Calu3 (cell line): Measurements from ENCODE around the gene RFX7. TPM values are rescaled to one million over a fixed set of nuclear protein-coding genes. Genes with fewer than 3 reads are reported as not detected.
A peak's percentile ranks its signal among the peaks of the same experiment; 100 is the strongest.

Experiments
- BruUV-seq: library from RNA; stranded (reverse); fragments of 400-500 nt; replicated peaks from 2 replicates; lab custom pipeline; 2021; lab: Mats Ljungman, UMichigan
- CTCF ChIA-PET: fragments of 300-600 bp; sonication (Branson Sonifier 250); formaldehyde crosslinking; loops from one replicate; lab custom pipeline; 2022; ENCODE audit warnings: antibody characterized with exemption; lab: Charles Lee
- DNase-seq: peaks from one replicate; pipeline ENCODE4 v3.0.0; 2022
- H3K27ac Mint-ChIP-seq: one replicate; pipeline ENCODE4 v1.8.0; 2022; ENCODE audit warnings: mixed read lengths; ENCODE audit not compliant: unreplicated experiment
- H3K27me3 Mint-ChIP-seq: one replicate; pipeline ENCODE4 v1.8.0; 2022; ENCODE audit warnings: mixed read lengths; ENCODE audit not compliant: unreplicated experiment
- H3K36me3 Mint-ChIP-seq: one replicate; pipeline ENCODE4 v1.8.0; 2022; ENCODE audit warnings: mild to moderate bottlenecking, moderate library complexity, mixed read lengths; ENCODE audit not compliant: insufficient read depth, unreplicated experiment
- H3K4me1 Mint-ChIP-seq: one replicate; pipeline ENCODE4 v1.8.0; 2022; ENCODE audit warnings: mild to moderate bottlenecking, low read depth, mixed read lengths; ENCODE audit not compliant: unreplicated experiment
- H3K4me3 Mint-ChIP-seq: one replicate; pipeline ENCODE4 v1.8.0; 2022; ENCODE audit warnings: mild to moderate bottlenecking, low read depth, moderate library complexity, mixed read lengths; ENCODE audit not compliant: unreplicated experiment
- H3K9me3 Mint-ChIP-seq: one replicate; pipeline ENCODE4 v1.8.0; 2022; ENCODE audit warnings: low read depth, mixed read lengths; ENCODE audit not compliant: unreplicated experiment
- intact Hi-C: fragments of 100-400 bp; cut with micrococcal nuclease; formaldehyde crosslinking; loops from one replicate; pipeline ENCODE4 v1.10.0; 2022; ENCODE audit not compliant: unreplicated experiment
- total RNA-seq: library from RNA; stranded (reverse); gene quantifications from 2 replicates; pipeline ENCODE4 v1.2.3, GENCODE V29; 2022
- TF ChIP-seq, protein P1 (sequence below): fragments of 200-600 bp; IDR thresholded peaks from one replicate; pipeline ENCODE4 v1.8.0; 2022; ENCODE audit warnings: antibody characterized with exemption; ENCODE audit not compliant: unreplicated experiment

RFX7 gene
- total RNA-seq, 1 experiment from 2014 or later: 31.4 TPM

DNA sequence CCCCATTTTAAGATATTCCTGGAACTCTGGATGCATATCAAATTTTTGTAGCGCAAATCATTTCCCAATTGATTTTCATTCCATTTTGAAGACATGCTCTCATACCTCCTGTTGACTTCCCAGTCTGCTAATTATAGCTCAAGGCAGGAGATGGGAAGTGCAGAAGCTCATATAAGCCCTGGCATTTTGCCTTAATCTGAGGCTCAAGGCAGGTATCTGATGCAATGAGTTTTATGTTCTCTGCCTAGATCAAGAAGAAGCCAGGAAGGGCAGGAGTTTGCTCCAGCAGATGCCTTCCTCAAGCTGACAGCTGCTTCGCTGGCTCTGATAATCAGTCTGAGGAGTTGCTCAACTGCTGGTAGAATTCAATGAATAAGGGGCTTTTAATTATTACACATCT lies 184.7 kb downstream of the RFX7 start:
- CTCF ChIA-PET: no interaction called here
- H3K4me3 Mint-ChIP-seq: no peak overlapping the region
- BruUV-seq: no TSS peak
- H3K9me3 Mint-ChIP-seq: no peaks in the 10 kb centered on the region
- no peak overlapping the region for H3K27ac Mint-ChIP-seq
- H3K27me3 Mint-ChIP-seq: no peaks in the 10 kb centered on the region
- TF ChIP-seq, protein P1, sequence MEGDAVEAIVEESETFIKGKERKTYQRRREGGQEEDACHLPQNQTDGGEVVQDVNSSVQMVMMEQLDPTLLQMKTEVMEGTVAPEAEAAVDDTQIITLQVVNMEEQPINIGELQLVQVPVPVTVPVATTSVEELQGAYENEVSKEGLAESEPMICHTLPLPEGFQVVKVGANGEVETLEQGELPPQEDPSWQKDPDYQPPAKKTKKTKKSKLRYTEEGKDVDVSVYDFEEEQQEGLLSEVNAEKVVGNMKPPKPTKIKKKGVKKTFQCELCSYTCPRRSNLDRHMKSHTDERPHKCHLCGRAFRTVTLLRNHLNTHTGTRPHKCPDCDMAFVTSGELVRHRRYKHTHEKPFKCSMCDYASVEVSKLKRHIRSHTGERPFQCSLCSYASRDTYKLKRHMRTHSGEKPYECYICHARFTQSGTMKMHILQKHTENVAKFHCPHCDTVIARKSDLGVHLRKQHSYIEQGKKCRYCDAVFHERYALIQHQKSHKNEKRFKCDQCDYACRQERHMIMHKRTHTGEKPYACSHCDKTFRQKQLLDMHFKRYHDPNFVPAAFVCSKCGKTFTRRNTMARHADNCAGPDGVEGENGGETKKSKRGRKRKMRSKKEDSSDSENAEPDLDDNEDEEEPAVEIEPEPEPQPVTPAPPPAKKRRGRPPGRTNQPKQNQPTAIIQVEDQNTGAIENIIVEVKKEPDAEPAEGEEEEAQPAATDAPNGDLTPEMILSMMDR: no peak
- H3K36me3 Mint-ChIP-seq: no peaks in the 10 kb centered on the region
- intact Hi-C loops: no loop called here
- H3K4me1 Mint-ChIP-seq: peaks cover 34% of the 10 kb centered on the region
- no peak for DNase-seq

DNA sequence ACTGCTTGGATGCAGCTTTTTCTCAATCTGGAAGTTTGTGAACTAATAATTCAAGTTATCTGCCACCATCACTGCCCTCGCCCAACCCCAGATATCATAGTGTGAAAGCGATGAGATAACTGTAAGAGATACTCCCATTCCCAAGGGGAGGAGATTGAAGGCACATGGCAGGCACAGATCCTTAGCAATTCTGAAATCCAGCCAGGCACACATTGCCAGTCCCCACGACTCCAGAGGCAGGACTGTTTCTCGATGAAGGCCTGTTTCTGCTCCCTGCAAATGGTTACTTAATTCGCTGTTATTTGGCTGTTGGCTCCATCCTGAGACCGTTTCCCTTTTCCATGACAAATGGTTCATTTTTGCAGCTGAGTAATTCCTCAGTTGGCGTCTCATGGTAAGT lies 187.1 kb downstream of the RFX7 start:
- Mint-ChIP-seq H3K9me3 (no peaks in the 10 kb centered on the region), H3K4me1 (peaks cover 30% of the 10 kb centered on the region), H3K27me3 (no peaks in the 10 kb centered on the region), H3K36me3 (no peaks in the 10 kb centered on the region), H3K27ac (no peak overlapping the region), H3K4me3 (no peak overlapping the region)
- DNase-seq: no peak
- TF ChIP-seq, protein P1: no peak
- intact Hi-C loops: no loop called here
- CTCF ChIA-PET: interaction anchor here (0.6 kb wide), 1 partner anchor 55 kb away, joined by 8 read pairs; no protein-coding TSS in a partner anchor
- BruUV-seq: no TSS peak

DNA sequence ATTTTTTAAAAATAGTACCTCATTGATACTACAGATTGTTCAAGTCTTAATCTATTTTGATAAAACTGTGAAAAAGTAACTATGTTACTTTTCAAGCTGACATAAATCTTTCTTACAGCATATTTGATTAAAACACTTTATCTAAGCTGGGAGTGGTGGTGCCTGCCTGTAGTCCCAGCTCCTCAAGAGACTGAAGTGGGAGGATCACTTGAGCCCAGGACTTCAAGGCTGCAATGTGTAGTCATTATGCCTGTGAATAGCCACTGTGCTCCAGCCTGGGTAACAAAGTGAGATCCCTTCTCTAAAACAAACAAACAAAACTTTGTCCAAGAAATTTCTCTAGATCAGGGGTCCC lies 190.7 kb downstream of the RFX7 start:
- Mint-ChIP-seq H3K4me3 (no peak overlapping the region), H3K27ac (peak overlapping the region; percentile 70), H3K9me3 (no peaks in the 10 kb centered on the region), H3K36me3 (no peaks in the 10 kb centered on the region), H3K4me1 (peaks cover 29% of the 10 kb centered on the region), H3K27me3 (no peaks in the 10 kb centered on the region)
- DNase-seq: no peak
- intact Hi-C loops: loop anchor here (2.0 to 5.0 kb wide), 2 partner anchors 36 to 62 kb away; no protein-coding TSS in a partner anchor
- TF ChIP-seq, protein P1: peak; percentile 13
- no TSS peak for BruUV-seq
- CTCF ChIA-PET: interaction anchor here (0.6 to 1.3 kb wide), 3 partner anchors 11 to 206 kb away, joined by 3 read pairs; no protein-coding TSS in a partner anchor

DNA sequence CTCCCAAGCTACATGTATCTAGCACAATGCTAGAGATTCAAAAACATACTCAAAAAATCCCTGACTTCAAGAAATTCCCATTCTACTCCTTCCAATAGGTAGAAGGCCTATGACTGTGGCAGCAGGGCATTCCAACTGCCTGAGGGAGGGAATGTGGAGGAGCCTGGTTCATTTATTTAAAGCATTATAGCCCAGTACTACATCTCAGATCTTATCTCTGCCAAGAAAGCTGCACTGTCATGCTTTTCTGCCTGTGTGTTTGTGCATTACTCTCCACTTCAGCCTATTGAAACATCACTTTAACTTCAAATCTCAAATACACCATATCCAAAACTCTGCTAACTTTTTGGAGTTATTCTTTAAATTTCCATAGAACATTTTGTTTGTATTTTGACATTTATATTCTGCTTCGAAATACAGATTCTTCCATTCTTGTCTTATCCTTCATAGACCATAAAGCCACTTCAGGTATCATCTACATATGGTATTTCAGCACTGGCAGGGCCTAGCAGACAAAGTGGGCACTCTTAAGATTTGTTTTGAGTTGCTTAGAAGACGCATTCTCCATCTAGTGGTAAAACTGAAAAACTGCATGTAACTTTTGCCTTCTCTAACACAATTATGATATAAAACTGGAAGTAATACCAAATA lies 191.2 kb downstream of the RFX7 start:
- TF ChIP-seq, protein P1: peak; percentile 57
- DNase-seq: no peak
- CTCF ChIA-PET: interaction anchor here (1.1 kb wide), 1 partner anchor 63 kb away, joined by 3 read pairs; no protein-coding TSS in a partner anchor
- BruUV-seq: no TSS peak
- peaks cover 2% of the 10 kb centered on the region for H3K9me3 Mint-ChIP-seq
- peaks cover 35% of the 10 kb centered on the region for H3K4me1 Mint-ChIP-seq
- intact Hi-C loops: loop anchor here (2.0 to 5.0 kb wide), 2 partner anchors 35 to 62 kb away; no protein-coding TSS in a partner anchor
- H3K4me3 Mint-ChIP-seq: no peak overlapping the region
- H3K36me3 Mint-ChIP-seq: no peaks in the 10 kb centered on the region
- H3K27me3 Mint-ChIP-seq: no peaks in the 10 kb centered on the region
- peak overlapping the region; percentile 70 for H3K27ac Mint-ChIP-seq
